ENCODE results near the gene ASIP. TPM values are rescaled to one million over a fixed set of nuclear protein-coding genes. Genes with fewer than 3 reads are reported as not detected.
A peak's percentile ranks its signal among the peaks of the same experiment; 100 is the strongest.
"Not testable (repeated sequence)": the region's sequence is repeated elsewhere in the genome, so short reads cannot be mapped to it uniquely, and the experiment has no call there.

The ASIP gene
- total RNA-seq, 1 donor from 2014 or later, result 0.70 TPM

DNA sequence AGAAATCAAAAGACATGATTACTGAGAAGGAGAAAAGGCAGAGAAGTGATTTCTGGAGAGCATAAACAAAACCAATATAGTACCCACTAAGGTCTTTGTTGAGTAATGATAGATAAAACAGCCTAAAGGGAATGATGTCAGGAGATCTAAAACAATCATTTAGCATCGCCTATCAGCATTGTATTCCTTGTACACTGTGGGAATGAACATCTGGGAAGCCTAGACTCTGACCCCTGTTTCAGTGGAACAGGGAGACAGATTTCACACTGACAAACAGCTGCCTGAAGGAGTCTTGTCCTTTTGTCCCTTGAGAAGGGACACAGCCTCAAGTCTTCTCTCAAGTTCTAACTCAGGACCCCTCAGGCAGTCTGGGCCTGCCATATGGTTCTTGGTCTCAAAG lies 1.7 kb downstream of the ASIP start:
- DNase-seq (ENCODE audit: low spot score), result no peak

DNA sequence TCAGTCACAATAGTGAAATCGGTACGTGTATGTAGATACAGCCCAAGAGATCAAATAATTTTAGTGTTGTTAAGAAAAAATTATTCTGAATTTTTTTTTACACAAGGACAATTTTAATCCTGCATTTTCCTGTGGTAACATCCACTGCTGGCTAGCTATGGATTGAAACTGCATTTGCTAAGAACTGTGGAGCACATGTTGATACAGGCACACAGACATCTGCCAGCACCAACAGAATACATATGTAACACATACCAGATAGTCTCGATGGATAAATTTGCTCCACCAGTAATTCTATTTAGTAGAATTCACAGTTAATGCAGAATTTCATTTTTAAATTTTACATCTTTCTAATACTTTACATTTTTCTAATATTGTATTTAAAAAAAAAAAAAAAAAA lies 2.2 kb downstream of the ASIP start:
- DNase-seq (ENCODE audit: low spot score), result no peak

DNA sequence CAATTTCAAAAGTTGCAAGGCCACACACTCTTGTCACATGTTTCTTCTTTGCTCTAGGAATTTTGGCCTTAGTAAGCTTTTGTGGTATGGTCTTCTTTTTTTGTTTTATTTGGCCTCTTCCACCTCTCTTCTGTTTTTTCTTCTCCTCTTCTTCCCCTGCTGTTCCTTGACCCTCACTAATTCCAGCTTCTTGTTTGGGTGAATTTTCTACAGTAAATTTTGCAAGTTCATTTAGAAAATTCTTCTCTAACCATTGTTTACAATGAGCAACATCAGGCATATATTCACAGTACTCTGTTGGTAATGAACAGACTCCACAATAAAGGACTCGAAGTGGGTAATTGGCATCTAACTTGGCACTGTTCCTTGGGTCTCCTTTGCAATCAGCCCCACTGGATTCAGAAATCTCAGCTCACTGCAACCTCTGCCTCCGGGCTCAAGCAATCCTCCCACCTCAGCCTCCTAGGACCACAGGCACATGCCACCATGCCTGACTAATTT lies 5.0 kb downstream of the ASIP start:
- DNase-seq (ENCODE audit: low spot score), result no peak

DNA sequence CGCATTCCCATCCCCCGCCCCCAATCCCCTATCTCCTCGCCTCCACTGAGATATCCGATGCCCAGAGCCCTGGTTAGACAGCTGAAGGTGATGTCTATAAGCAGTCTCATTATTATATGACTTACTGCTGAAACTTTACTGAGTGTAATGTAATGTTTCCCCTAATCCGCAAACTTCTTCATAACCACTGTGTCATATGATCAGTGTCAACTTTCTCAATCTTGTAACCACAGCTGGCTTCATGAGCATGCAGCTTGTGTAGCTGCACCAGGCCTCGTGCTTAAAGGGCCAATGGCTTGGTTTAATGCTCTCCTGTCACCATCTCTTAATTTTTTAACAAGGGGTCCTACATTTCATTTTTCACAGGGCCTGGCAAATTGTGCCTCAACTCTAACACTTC lies 8.1 kb downstream of the ASIP start:
- DNase-seq (ENCODE audit: low spot score), result no peak

DNA sequence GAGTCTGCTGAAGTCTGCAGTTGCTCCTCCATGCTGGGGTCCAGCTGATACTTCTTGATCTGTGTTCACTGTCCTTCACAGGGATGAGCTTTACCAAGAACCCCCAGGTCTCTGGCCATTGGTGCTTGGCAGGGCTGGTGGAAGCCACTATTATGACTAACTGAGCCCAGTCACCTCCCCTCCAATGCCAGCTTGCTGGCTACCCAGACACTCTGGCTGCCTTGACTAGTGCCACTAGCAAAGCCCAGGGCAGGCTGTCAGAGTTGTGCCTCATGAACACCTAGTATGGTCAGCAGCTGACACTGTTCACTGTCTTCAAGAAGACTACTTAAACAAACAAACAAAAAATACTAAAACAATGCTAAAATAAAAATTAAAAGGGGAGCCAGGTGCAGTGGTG lies 8.8 kb downstream of the ASIP start:
- DNase-seq (ENCODE audit: low spot score), result peak; percentile 25

DNA sequence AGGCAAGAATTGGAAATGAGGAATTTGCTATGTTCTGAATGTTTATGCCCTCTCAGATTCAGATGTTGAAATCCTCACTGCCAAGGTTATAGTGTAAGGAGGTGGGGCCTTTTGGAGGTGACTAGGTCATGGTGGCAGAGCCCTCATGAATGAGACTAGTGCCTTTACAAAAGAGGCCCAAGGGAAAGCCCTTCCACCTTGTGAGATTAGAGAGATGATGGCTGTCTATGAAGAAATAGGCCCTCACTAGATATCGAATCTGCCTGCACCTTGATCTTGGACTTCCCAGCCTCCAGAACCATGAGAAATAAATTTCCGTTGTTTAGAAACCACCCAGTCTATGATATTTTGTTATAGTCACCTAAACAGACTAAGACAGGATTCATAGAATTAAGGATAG lies 10.4 kb downstream of the ASIP start:
- DNase-seq (ENCODE audit: low spot score), result no peak

DNA sequence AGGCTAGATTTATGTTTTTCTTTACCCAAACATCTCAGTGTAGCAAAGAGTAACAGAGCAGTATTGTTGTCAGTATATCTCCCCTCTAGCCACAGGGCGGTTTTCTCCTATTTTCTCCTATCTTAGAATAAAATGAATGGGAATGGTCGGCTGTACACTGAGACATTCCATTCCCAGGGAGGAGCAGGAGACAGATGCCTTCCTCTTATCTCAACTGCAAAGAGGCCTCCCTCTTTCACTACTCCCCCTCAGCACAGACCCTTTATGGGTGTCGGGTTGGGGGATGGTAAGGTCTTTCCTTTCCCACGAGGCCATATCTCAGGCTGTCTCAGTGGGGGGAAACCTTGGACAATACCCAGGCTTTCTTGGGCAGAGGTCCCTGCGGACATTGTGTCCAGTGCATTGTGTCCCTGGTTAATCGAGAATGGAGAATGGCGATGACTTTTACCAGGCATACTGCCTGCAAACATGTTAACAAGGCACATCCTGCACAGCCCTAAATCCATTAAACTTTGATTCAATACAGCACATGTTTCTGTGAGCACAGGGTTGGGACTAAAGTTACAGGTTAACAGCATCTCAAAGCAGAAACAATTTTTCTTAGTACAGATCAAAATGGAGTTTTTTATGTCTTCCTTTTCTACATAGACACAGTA lies 11.3 kb downstream of the ASIP start:
- DNase-seq (ENCODE audit: low spot score), result peak; percentile 18

DNA sequence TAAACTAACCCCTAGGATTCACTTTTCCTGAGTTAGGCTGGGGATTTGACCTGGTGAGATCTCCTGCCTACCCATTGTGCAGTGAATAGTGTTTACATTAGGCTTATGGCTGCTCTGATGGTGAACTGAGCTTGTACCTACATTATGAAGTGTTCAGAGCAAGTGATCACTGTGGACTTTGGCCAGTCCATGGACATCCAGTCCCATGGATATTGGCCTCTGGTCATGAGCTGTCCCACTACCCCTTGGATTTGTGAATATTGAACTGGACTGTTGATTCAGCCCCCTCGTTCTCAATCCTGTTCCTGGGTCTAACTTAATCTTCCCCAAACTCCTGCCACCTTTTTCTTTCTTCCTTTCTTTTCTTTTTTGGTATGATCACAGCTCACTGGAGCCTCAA lies 13.8 kb downstream of the ASIP start:
- DNase-seq (ENCODE audit: low spot score), result peak; percentile 7

DNA sequence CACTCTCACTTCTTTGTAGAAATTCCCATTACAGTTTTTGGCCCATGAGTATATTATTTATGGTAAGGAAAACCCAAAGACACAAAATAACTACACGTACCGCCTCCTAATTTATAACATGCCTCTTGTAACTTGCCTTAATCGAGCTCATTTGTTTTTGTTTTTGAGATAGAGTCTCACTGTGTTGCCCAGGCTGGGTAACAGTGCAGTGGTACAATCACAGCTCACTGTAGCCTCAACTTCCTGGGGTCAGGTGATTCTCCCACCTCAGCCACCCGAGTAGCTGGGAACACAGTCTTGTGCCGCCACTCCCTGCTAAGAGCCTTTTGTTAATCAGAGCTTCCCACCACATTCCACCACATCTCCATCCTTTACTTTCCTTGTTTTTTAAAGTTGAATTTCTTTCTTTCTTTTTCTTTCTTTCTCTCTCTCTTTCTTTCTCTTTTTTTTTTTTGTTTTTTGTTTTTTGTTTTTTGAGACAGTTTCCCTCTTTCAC lies 15.5 kb downstream of the ASIP start:
- DNase-seq (ENCODE audit: low spot score), result no peak

DNA sequence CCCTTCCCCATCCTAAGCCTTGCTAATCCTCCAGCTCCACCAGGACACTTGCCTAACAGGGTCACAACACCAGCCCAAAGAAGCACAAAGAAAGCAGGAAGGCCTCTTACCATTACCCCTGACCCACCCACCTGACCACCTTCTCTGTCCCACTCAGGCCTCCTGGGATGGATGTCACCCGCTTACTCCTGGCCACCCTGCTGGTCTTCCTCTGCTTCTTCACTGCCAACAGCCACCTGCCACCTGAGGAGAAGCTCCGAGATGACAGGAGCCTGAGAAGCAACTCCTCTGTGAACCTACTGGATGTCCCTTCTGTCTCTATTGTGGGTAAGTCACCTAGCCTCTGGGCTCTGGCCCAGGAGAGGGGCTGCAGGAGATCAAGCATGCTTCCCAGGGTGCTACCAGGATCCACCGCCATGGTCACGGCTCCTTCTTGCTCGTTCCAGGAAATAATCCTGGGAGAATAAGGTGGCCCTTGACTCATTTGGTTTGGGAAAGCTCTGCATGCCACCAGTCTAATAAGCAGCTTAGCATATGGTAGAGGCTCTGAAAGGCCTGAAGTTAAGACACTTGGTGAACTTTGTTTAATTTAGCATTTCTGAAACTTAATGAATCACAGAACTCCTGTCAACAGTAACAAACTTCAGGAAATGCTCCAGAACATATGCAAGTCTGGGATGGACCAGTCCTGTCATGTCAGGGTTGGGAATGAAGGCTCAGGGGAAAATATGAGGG lies 19.2 kb downstream of the ASIP start:
- DNase-seq (ENCODE audit: low spot score), result no peak

DNA sequence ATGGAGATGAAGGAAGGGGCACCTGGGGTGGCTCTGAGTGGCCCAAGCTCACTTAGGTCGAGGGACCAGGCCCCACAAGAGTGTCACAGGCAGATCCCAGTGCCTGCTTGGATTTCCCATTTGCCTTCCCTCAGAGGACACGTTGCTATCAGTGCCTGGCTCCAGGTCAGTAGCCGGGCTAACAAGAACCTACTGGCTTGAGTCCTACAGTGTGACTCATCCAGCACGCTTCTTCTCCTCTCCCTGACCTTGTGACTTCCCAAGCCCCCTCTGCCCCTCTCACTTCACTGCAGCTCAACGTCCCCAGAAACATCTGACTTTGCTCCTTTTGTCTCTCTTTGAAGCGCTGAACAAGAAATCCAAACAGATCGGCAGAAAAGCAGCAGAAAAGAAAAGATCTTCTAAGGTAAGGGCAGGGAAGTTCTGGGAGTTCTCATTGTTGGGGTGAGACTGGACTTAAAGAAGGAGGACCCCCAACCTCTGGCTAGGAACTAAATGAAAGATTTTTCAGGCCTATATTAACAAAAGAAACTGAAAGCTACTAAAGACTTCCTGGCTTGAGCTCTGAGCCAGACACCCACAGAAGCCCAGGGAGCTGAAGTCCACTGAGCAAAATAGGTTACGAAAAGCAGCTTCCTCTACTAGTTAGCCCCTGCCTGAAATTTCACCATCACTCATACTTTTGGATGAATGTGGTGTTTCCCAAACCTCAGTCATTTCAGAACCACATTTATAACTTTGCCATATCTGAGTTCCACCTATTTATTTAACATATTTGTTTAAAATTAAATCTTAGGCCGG lies 21.5 kb downstream of the ASIP start:
- no peak for DNase-seq (ENCODE audit: low spot score)

DNA sequence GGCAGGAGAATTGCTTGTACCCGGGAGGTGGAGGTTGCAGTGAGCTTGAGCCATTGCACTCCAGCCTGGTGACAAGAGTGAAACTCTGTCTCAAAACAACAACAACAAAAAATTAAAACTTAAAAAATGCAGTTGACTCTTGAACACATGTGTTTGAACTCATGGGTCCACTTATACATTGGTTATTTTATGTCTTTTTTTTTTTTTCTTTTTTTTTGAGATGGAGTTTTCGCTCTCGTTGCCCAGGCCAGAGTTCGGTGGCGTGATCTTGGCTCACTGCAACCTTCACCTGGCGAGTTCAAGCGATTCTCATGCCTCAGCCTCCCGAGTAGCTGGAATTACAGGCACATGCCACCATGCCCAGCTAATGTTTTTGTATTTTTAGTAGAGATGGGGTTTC lies 22.2 kb downstream of the ASIP start:
- not testable (repeated sequence) for DNase-seq (ENCODE audit: low spot score)

DNA sequence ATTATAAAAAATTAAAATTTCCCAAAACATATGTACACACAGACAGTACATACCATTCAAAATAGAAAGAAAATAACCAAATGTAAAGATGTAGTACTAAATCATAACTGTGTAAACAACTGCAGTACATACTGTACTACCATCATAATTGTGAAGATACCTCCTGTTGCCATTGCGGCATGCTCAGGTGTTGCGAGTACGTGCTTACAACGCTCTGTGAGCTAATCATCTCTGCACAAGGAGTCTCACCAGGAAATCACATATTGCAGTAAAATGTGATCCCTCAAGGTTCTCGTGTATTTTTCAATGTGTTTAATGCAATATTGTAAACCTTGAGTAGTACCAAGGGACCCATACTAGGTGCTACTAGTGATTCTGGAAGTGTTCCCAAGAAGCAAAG lies 22.9 kb downstream of the ASIP start:
- DNase-seq (ENCODE audit: low spot score), result no peak

DNA sequence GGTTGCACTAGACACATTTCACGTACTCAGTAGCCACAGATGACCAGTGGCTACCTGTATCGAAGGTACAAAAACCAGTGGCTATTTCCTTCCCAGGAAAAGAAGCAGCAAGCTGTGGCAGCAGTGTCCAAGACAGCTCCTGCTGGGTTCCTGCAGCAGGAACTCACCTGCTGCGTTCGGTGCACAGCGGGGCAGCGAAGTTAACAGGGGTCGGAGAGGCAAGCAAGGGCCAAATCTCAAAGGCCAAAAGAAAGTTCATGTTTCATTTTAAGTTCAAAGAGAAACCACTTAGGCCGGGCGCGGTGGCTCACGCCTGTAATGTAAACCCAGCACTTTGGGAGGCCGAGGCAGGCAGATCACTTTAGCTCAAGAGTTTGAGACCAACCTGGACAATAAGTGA lies 26.9 kb downstream of the ASIP start:
- DNase-seq (ENCODE audit: low spot score), result no peak

DNA sequence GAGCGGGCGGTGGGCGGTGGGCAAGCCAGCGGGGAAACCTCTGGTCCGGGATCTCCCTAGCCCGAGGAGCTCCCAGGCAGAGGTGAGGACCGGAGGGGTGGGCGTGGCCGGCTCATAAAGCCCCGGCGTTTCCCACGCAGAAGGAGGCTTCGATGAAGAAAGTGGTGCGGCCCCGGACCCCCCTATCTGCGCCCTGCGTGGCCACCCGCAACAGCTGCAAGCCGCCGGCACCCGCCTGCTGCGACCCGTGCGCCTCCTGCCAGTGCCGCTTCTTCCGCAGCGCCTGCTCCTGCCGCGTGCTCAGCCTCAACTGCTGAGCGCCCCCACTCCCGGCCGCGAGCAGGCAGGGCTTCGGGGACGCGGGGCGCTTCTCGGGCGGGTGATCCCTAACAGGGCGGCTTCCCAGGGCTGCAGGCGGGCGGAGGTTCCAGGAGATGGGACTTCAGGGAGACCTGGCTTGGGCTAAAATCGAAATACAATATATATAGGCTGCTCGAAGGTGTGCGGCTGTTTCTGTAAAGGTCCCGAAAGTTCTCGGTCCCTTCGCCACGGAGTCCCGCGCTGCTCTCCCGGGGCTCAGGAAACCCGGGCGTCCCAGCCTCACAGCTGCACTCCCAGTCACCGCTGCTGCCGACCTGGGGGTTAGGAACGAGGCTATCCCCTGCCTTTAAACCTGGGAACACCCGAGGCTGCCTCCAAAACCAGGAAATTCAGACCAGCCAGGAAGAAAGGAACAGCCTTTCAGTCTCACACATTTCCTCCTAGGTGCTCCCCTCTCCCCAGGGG lies 27.8 kb downstream of the ASIP start:
- DNase-seq (ENCODE audit: low spot score), result no peak

DNA sequence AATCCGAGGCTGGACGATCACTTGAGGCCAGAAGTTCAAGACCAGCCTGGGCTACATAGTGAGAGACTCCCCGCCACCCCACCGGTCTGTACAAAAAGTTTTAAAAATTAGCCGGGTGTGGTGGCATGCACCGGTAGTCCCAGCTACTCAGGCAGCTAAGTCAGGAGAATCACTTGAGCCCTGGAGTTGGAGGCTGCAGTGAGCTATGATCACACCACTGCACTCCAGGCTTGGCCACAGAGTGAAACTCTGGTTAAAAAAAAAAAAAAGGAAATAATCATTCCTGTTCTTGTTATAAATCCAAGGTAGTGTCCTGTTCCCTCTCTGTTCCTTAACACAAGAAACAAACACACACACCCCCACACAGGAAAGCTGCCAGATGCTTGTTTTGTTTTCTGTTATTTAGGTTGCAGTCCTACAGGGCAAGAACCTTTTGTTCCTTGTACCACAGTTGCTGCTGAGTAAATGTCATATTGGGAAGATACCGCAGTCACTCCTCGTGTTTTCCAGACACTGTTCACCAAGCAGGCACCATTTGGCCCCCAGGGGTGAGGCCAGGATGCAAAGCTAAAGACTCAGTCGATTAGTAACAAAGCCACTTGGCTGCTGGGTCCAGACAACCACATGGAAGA lies 28.9 kb downstream of the ASIP start:
- no peak for DNase-seq (ENCODE audit: low spot score)

DNA sequence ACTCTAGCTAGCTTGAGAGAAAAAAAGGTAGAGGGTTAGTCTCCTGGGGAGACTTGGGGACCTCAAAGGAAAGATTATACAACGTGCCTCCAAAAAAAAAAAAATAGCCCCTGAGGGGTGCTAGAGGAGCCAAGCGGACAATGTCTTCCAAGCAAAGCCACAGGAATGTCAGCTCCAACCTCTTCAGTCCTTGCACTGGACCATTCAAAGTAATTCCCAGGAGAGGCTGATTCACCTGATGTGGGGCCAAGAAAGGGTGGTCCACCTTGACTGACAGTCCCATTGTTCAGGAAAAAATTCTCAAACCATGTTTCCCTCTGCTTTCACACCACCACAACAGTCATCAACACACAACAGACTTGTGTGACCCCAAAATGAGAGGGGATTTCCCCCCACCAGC lies 30.7 kb downstream of the ASIP start:
- DNase-seq (ENCODE audit: low spot score), result no peak

DNA sequence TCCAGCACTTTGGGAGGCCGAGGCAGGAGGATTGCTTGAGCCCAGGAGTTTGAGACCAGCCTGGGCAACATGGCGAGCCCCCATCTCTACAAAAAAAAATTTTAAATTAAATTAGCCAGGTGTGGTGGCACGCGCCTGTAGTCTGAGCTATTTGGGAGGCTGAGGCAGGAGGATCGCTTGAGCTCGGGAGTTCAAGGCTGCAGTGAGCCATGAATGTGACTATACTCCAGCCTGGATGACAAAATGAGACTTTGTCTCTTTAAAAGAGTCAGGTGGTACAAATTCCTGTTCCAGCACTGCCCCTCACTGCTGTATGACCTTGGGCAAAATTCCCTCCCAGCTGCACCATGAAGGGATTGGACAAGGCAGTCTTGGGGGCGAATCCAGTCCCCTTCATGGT lies 33.5 kb downstream of the ASIP start:
- DNase-seq (ENCODE audit: low spot score), result no peak

DNA sequence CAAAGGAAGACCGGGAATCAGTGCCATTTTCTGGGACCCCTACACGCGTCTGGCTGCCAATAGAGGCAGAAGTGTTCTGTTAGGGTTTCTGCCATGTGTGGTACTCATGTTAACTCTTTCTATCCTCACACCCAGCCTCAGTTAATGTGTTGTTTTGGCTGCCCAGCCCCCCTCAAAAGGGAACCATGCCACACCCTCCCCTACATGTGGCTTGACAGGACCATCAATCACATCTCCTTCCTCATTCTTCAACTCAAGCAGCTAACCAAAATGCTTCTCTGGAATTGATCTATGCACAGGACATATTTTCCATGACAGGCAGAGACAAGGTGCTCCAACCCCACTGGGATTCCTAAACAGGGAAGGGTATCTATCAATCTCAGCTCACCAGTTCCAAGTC lies 40.0 kb downstream of the ASIP start:
- no peak for DNase-seq (ENCODE audit: low spot score)

DNA sequence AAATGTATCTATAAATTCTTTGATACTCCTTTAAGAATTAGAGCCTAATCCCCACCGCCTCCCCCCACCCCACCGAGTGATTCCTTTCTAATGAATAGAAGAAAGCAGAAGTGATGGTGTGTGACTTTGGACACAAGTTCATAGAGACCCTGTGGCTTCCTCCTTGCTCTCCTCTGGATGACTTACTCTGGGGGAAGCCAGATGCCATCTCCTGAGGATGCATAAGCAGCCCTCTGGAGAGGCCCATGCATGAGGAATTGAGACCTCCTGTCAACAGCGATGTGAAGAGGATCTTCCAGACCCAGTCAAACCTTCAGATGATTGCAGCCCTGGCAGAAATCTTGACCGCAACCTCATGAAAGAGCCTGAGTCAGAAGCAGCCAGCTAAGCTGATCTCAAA lies 40.8 kb downstream of the ASIP start:
- no peak for DNase-seq (ENCODE audit: low spot score)

DNA sequence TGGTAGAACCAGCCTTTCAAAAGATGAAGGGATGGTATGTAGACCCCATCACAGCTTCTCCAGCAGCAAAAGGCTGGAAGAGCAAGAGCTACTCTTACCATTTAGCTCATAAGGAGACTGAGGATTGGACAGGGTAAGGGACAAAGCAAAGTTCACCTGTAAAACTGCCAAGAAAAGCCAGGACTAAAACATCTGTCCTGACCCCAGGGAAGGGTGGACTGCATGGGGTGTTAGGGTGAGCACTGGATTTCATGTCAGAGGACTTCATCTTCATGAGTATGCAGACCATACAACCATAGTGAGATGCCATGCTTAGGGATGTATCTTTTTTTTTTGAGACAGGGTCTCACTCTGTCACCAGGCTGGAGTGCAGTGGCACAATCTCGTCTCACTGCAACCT lies 42.6 kb downstream of the ASIP start:
- DNase-seq (ENCODE audit: low spot score), result no peak

All from ureter (tissue), 1 donor.